T-cell (primary cell): Measurements from ENCODE around the gene RAB11FIP5. TPM values are rescaled to one million over a fixed set of nuclear protein-coding genes. Genes with fewer than 3 reads are reported as not detected.
A peak's percentile ranks its signal among the peaks of the same experiment; 100 is the strongest.

Source experiments
- ATAC-seq, 4 experiments: fragments of 200-7000 bp in 3 of 4; fragments of 150-1000 bp in 1 of 4; cut with Tn5 transposase; replicated peaks in 1 of 4; 1 replicate in 3 of 4; 2 replicates in 1 of 4; pipeline ENCODE4 v1.10.0; 2021; ENCODE audit warnings: moderate library complexity in 3 of 4, mild to moderate bottlenecking in 2 of 4, moderate number of reproducible peaks in 1 of 4
- CTCF ChIA-PET, 2 donors: fragments of 300-600 bp; sonication (Branson Sonifier 250); formaldehyde crosslinking; loops; one replicate each; lab custom pipeline; 2022; ENCODE audit warnings: antibody characterized with exemption in 2 of 2; lab: Charles Lee
- POLR2A ChIA-PET, 2 donors: fragments of 300-600 bp; sonication (Branson Sonifier 250); formaldehyde crosslinking; loops; one replicate each; lab custom pipeline; 2022; ENCODE audit warnings: antibody characterized with exemption in 2 of 2; lab: Charles Lee
- DNase-seq, 35 experiments: peaks; one replicate each; pipeline versions ENCODE4 v3.0.0 to v3.0.0-alpha.2; 2013 to 2023
- H3K27ac ChIP-seq: one replicate; pipeline ENCODE4 v1.5.1; 2013; ENCODE audit warnings: low read length
- H3K27me3 ChIP-seq, 2 experiments: replicated peaks in 1 of 2; 1 replicate in 1 of 2; 2 replicates in 1 of 2; pipeline versions ENCODE4 v1.6.1 to v1.7.0; 2013; ENCODE audit warnings: low read length in 1 of 2, mixed read lengths in 1 of 2; ENCODE audit not compliant: control insufficient read depth in 2 of 2, insufficient read depth in 2 of 2; ENCODE audit errors: extremely low read depth in 1 of 2
- H3K36me3 ChIP-seq, 2 donors: 1 replicate in 1 of 2; 2 replicates in 1 of 2; pipeline versions ENCODE4 v1.6.1 to v1.7.0; 2013; ENCODE audit warnings: low read length in 1 of 2; ENCODE audit not compliant: control insufficient read depth in 2 of 2, insufficient read depth in 1 of 2; ENCODE audit errors: extremely low read depth in 1 of 2
- H3K4me1 ChIP-seq, 2 experiments: 1 replicate in 1 of 2; 2 replicates in 1 of 2; pipeline versions ENCODE4 v1.6.1 to v1.7.0; 2013; ENCODE audit warnings: low read length in 2 of 2, mixed read lengths in 1 of 2; ENCODE audit not compliant: insufficient read depth in 2 of 2, control insufficient read depth in 1 of 2; ENCODE audit errors: extremely low read depth in 1 of 2
- H3K4me3 ChIP-seq, 2 donors: 1 replicate in 1 of 2; 2 replicates in 1 of 2; pipeline versions ENCODE4 v1.5.1 to v1.7.0; 2013; ENCODE audit warnings: mild to moderate bottlenecking in 2 of 2, low read length in 1 of 2, moderate library complexity in 1 of 2; ENCODE audit not compliant: control insufficient read depth in 1 of 2; ENCODE audit errors: extremely low read depth in 1 of 2
- H3K9me3 ChIP-seq: 2 replicates; pipeline ENCODE4 v1.7.0; 2013
- H3K27ac Mint-ChIP-seq, 2 donors: one replicate each; pipeline ENCODE4 v1.8.0; 2020 to 2021; ENCODE audit warnings: mild to moderate bottlenecking in 2 of 2, mixed read lengths in 2 of 2
- H3K27me3 Mint-ChIP-seq, 2 donors: one replicate each; pipeline ENCODE4 v1.8.0; 2021 to 2022; ENCODE audit warnings: mixed read lengths in 2 of 2
- H3K36me3 Mint-ChIP-seq: one replicate; pipeline ENCODE4 v1.8.0; 2021; ENCODE audit warnings: mixed read lengths
- H3K4me1 Mint-ChIP-seq, 3 donors: one replicate each; pipeline ENCODE4 v1.8.0; 2020 to 2022; ENCODE audit warnings: mixed read lengths in 3 of 3, mild to moderate bottlenecking in 1 of 3
- H3K4me3 Mint-ChIP-seq, 3 donors: one replicate each; pipeline ENCODE4 v1.8.0; 2020 to 2022; ENCODE audit warnings: mild to moderate bottlenecking in 3 of 3, mixed read lengths in 3 of 3, moderate library complexity in 3 of 3
- H3K9me3 Mint-ChIP-seq, 3 donors: one replicate each; pipeline ENCODE4 v1.8.0; 2020 to 2022; ENCODE audit warnings: mixed read lengths in 3 of 3
- WGBS: methylation state at CpG from one replicate; pipeline ENCODE4 v1.1.5; 2013; ENCODE audit warnings: missing lambda C conversion rate; ENCODE audit not compliant: insufficient coverage; 5-methylcytosine and 5-hydroxymethylcytosine counted together
- total RNA-seq, 35 experiments: library from RNA in 6 of 35; stranded (reverse) in 6 of 35; fragments of 120-200 nt in 1 of 35; gene quantifications; one replicate each; pipeline versions ENCODE4 v1.2.1 to v1.2.4 and lab custom pipeline; 2013 to 2026

RAB11FIP5 gene
- total RNA-seq, 5 donors from 2014 or later (not counting 1 experiment from before 2014, with no cell fraction given) = 7.9 to 15.2 (median 11.0) TPM

GRCh38 chr2:73117441-73117840 is 4.7 kb upstream of the RAB11FIP5 start:
- no peaks in the 10 kb centered on the region for H3K36me3 Mint-ChIP-seq
- Histone ChIP-seq H3K4me1 (peaks cover 0 to 6% of the 10 kb centered on the region in 2 experiments), H3K4me3 (no peak overlapping the region), H3K27ac (no peak overlapping the region), H3K36me3 (no peaks in the 10 kb centered on the region), H3K27me3 (peaks cover 7 to 11% of the 10 kb centered on the region in 2 experiments), H3K9me3 (no peaks in the 10 kb centered on the region)
- H3K27me3 Mint-ChIP-seq = peaks cover 5% of the 10 kb centered on the region in 2 donors
- CTCF ChIA-PET = interaction anchor here in 1 of 2 donors (0.7 to 0.8 kb wide), 2 partner anchors 11 to 30 kb away, joined by 5 read pairs; no protein-coding TSS in a partner anchor
- no peak overlapping the region for H3K27ac Mint-ChIP-seq
- H3K9me3 Mint-ChIP-seq = no peaks in the 10 kb centered on the region
- 100% methylated on average over 1 of the region's 1 CpG for WGBS
- H3K4me3 Mint-ChIP-seq = no peak overlapping the region
- ATAC-seq (no peak), DNase-seq (no peak)
- POLR2A ChIA-PET = no interaction called here
- peaks cover 0 to 4% (median 2%) of the 10 kb centered on the region in 3 donors for H3K4me1 Mint-ChIP-seq

- peaks cover 0 to 17% of the 10 kb centered on the region in 2 experiments for H3K4me1 ChIP-seq
- Mint-ChIP-seq H3K9me3 (no peaks in the 10 kb centered on the region), H3K27ac (no peak overlapping the region), H3K4me1 (peaks cover 9 to 11% (median 10%) of the 10 kb centered on the region in 3 donors), H3K4me3 (no peak overlapping the region), H3K36me3 (no peaks in the 10 kb centered on the region), H3K27me3 (peaks cover 5% of the 10 kb centered on the region in 2 donors)
- WGBS = 74% methylated on average over 3 of the region's 8 CpGs
- ChIA-PET POLR2A (no interaction called here), CTCF (interaction anchor here in 1 of 2 donors (0.8 kb wide), 1 partner anchor 12 kb away, joined by 5 read pairs; no protein-coding TSS in a partner anchor)
- ATAC-seq = no peak
- peaks cover 10 to 13% of the 10 kb centered on the region in 2 experiments for H3K27me3 ChIP-seq
- no peak overlapping the region for H3K4me3 ChIP-seq
- H3K36me3 ChIP-seq = no peaks in the 10 kb centered on the region
- no peaks in the 10 kb centered on the region for H3K9me3 ChIP-seq
- DNase-seq = no peak
- no peak overlapping the region for H3K27ac ChIP-seq
Observed at GRCh38 chr2:73116182-73116960, 3.6 kb upstream of the RAB11FIP5 start.

DNA sequence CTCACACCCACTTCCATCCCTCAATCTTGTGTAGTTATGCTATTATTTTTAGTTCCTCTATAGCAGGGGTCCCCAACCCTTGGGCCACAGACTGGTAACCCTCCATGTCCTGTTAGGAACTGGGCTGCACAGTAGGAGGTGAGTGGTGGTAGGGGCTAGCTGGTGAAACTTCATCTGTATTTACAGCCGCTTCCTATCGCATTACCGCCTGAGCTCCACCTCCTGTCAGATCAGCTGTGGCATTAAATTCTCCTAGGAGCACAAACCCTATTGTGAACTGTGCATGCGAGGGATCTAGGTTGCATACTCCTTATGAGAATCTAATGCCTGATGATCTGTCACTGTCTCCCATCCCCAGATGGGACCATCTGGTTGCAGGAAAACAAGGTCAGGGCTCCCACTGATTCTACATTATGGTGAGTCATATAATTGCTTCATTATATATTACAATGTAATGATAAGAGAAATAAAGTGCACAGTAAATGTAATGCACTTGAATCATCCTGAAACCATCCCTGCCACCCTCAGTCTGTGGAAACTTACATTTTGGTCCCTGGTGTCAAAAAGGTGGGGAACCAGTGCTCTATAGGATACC is 1.6 kb upstream of the RAB11FIP5 start:
- Mint-ChIP-seq H3K27ac (peak overlapping the region; percentile 31 to 50), H3K9me3 (no peaks in the 10 kb centered on the region), H3K4me1 (peaks cover 19 to 28% (median 19%) of the 10 kb centered on the region in 3 donors), H3K36me3 (no peaks in the 10 kb centered on the region), H3K27me3 (peaks cover 0 to 3% of the 10 kb centered on the region in 2 donors), H3K4me3 (peak overlapping the region; percentile 56 to 62 (median 62))
- H3K4me1 ChIP-seq = peaks cover 0 to 23% of the 10 kb centered on the region in 2 experiments
- POLR2A ChIA-PET = interaction anchor here (0.6 to 0.7 kb wide), 2 partner anchors 99 to 1467 kb away, joined by 5 to 8 read pairs; no protein-coding TSS in a partner anchor
- peaks cover 10 to 15% of the 10 kb centered on the region in 2 experiments for H3K27me3 ChIP-seq
- H3K36me3 ChIP-seq = no peaks in the 10 kb centered on the region
- DNase-seq (no peak), ATAC-seq (no peak)
- no peak overlapping the region for H3K27ac ChIP-seq
- CTCF ChIA-PET = interaction anchor here (1.1 to 1.9 kb wide), 3 partner anchors 29 to 63 kb away, joined by 3 to 13 read pairs (median 10); no protein-coding TSS in a partner anchor
- no peaks in the 10 kb centered on the region for H3K9me3 ChIP-seq
- H3K4me3 ChIP-seq = no peak overlapping the region
- WGBS = 96% methylated on average over 3 of the region's 4 CpGs

GRCh38 chr2:73112026-73112912 is 479 bp downstream of the RAB11FIP5 start:
- Mint-ChIP-seq H3K9me3 (no peaks in the 10 kb centered on the region), H3K27ac (peak overlapping the region; percentile 68 to 69), H3K4me1 (peaks cover 25 to 46% (median 28%) of the 10 kb centered on the region in 3 donors), H3K36me3 (no peaks in the 10 kb centered on the region), H3K4me3 (peak overlapping the region; percentile 80 to 86 (median 80)), H3K27me3 (no peaks in the 10 kb centered on the region)
- Histone ChIP-seq H3K9me3 (no peaks in the 10 kb centered on the region), H3K4me3 (peak overlapping the region; percentile 60 to 83), H3K27me3 (peaks cover 10 to 15% of the 10 kb centered on the region in 2 experiments), H3K27ac (no peak overlapping the region), H3K4me1 (peaks cover 0 to 35% of the 10 kb centered on the region in 2 experiments), H3K36me3 (no peaks in the 10 kb centered on the region)
- ChIA-PET POLR2A (interaction anchor here in 1 of 2 donors (0.8 kb wide), 1 partner anchor 17 kb away, joined by 3 read pairs; no protein-coding TSS in a partner anchor), CTCF (interaction anchor here (0.6 to 1.7 kb wide), 3 partner anchors 26 to 52 kb away, joined by 3 to 5 read pairs (median 3); no protein-coding TSS in a partner anchor)
- peak in 20 of 35 experiments; percentile 1 to 57 (median 22) for DNase-seq
- peak; percentile 40 to 57 (median 46) for ATAC-seq
- 5% methylated on average over 88 of the region's 88 CpGs for WGBS

- POLR2A ChIA-PET = no interaction called here
- Histone ChIP-seq H3K27me3 (peaks cover 8 to 13% of the 10 kb centered on the region in 2 experiments), H3K4me1 (peaks cover 0 to 44% of the 10 kb centered on the region in 2 experiments), H3K27ac (no peak overlapping the region), H3K9me3 (no peaks in the 10 kb centered on the region), H3K4me3 (peak overlapping the region; percentile 60 to 83), H3K36me3 (no peaks in the 10 kb centered on the region)
- no peaks in the 10 kb centered on the region for H3K9me3 Mint-ChIP-seq
- WGBS = 51% methylated on average over 12 of the region's 16 CpGs
- peak overlapping the region; percentile 68 to 72 for H3K27ac Mint-ChIP-seq
- no peak for ATAC-seq
- DNase-seq = peak in 4 of 35 experiments; percentile 4 to 20 (median 14)
- H3K27me3 Mint-ChIP-seq = no peaks in the 10 kb centered on the region
- H3K4me3 Mint-ChIP-seq = peak overlapping the region; percentile 80 to 86 (median 80)
- peaks cover 29 to 54% (median 35%) of the 10 kb centered on the region in 3 donors for H3K4me1 Mint-ChIP-seq
- CTCF ChIA-PET = interaction anchor here (0.6 to 1.7 kb wide), 3 partner anchors 25 to 53 kb away, joined by 3 to 5 read pairs (median 3); no protein-coding TSS in a partner anchor
- H3K36me3 Mint-ChIP-seq = no peaks in the 10 kb centered on the region
Observed at GRCh38 chr2:73111073-73112025, 1.4 kb downstream of the RAB11FIP5 start.
